Thymus (tissue), 11 donors: ENCODE measurements around the gene ARSB. TPM values are rescaled to one million over a fixed set of nuclear protein-coding genes. Genes with fewer than 3 reads are reported as not detected.

Experiments
- DNase-seq, 9 donors: peaks; one replicate each; pipeline ENCODE4 v3.0.0-alpha.2; 2013; ENCODE audit warnings: low spot score in 9 of 9, low read depth in 6 of 9, missing footprints in 1 of 9
- H3K27ac ChIP-seq, 2 donors: one replicate each; pipeline ENCODE4 v1.5.1; 2013; ENCODE audit warnings: control low read depth in 1 of 2, low read depth in 1 of 2, low read length in 1 of 2, mild to moderate bottlenecking in 1 of 2, moderate library complexity in 1 of 2
- H3K27me3 ChIP-seq, 2 donors: one replicate each; pipeline ENCODE4 v1.5.1; 2013; ENCODE audit warnings: low read length in 1 of 2; ENCODE audit not compliant: control insufficient read depth in 2 of 2, insufficient read depth in 1 of 2
- H3K36me3 ChIP-seq, 2 donors: one replicate each; pipeline ENCODE4 v1.5.1; 2013; ENCODE audit warnings: low read length in 1 of 2, mild to moderate bottlenecking in 1 of 2, moderate library complexity in 1 of 2; ENCODE audit not compliant: control insufficient read depth in 2 of 2, insufficient read depth in 2 of 2
- H3K4me1 ChIP-seq, 2 donors: one replicate each; pipeline ENCODE4 v1.5.1; 2013; ENCODE audit warnings: low read length in 2 of 2; ENCODE audit not compliant: control insufficient read depth in 2 of 2, insufficient read depth in 2 of 2
- H3K4me3 ChIP-seq, 2 donors: one replicate each; pipeline ENCODE4 v1.5.1; 2013; ENCODE audit warnings: low read length in 2 of 2, control low read depth in 1 of 2, mild to moderate bottlenecking in 1 of 2
- H3K9me3 ChIP-seq, 2 donors: one replicate each; pipeline ENCODE4 v1.5.1; 2013; ENCODE audit warnings: low read length in 1 of 2, mild to moderate bottlenecking in 1 of 2; ENCODE audit not compliant: control insufficient read depth in 2 of 2, insufficient read depth in 1 of 2
- WGBS: extraction: QIAGEN DNeasy Blood & Tissue Kit; methylation state at CpG from one replicate; pipeline ENCODE4 v1.1.7; 2013; 5-methylcytosine and 5-hydroxymethylcytosine counted together
- polyA plus RNA-seq: library from polyadenylated mRNA; stranded (reverse); fragments of 200-250 nt; gene quantifications from one replicate; pipeline ENCODE4 v1.2.3, GENCODE V29; 2013
- total RNA-seq: library from RNA; stranded (reverse); fragments of 120-200 nt; gene quantifications from one replicate; pipeline ENCODE4 v1.2.4, GENCODE V29; 2013
- donor health status: healthy.

Gene ARSB
- total and polyA plus RNA-seq, 2 donors, result 2.4 to 4.4 TPM

DNA sequence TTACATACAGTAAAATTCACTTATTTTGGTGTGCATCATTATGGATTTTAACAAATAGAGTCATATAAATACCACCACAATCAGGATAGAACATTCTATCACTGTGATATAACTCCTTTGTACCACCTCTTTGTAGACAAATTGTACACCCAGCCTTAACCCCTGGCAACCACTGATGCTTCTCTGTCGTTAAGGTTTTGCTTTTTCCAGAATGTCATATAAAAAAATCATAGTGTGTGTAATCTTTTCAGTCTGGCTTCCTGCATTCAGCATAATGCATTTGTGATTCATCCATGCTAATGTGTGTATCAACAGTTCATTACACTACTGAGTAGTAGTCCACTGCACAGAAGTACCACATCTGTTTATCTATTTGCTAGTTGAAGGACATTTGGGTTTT lies 81.2 kb downstream of the ARSB start:
- DNase-seq, result no peak

DNA sequence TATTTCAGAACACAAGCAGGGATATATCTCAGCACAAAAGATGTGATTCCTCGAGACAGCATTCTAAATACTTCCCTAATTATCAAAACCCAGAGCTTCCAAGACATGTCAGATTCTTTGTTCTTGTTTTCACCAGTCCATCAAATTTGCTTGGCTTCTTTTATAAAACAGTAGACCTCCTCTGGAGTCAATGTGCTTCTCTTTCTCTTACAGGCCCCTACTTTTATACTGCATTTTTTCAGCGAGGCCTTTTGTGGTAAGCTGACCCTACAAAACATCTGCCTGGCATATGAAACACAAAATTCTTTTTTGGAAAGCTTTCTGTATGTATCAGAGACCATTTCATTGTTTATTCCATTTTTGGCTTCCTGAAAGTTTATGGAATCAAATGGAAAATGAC lies 81.8 kb downstream of the ARSB start:
- Histone ChIP-seq H3K4me3 (no peak overlapping the region), H3K27ac (no peak overlapping the region), H3K27me3 (no peaks in the 10 kb centered on the region), H3K36me3 (no peaks in the 10 kb centered on the region), H3K4me1 (peaks cover 28 to 30% of the 10 kb centered on the region in 2 donors), H3K9me3 (no peaks in the 10 kb centered on the region)
- no peak for DNase-seq
- WGBS, result 93% methylated on average over 2 of the region's 2 CpGs

More for the DNA sequence above, 81.2 kb downstream of the ARSB start:
- no peaks in the 10 kb centered on the region for H3K27me3 ChIP-seq
- H3K36me3 ChIP-seq, result no peaks in the 10 kb centered on the region
- 81% methylated on average over 1 of the region's 1 CpG for whole genome bisulfite sequencing
- no peak overlapping the region for H3K27ac ChIP-seq
- peaks cover 33 to 35% of the 10 kb centered on the region in 2 donors for H3K4me1 ChIP-seq
- H3K4me3 ChIP-seq, result no peak overlapping the region
- no peaks in the 10 kb centered on the region for H3K9me3 ChIP-seq

DNA sequence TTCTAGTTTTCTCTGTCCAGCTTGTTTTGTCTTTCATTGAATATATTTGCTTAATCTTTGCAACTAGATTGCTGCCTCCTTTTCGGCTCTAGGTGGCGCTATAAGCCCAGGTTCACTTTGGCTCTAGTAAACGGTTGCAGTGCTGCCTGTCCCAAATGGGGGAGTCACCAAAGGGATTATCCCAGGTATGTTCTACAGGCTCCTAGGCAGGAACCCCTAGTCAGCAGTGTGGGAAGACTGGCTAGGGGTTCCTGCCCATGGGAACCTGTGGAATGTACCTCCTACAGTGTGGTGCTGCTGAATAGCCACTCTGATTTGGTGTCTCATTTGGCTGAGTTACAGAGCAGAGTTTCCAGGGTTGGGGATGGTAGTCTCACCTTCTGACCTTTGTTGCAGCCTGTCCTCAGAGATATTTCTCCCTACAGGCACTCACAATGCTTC lies 85.2 kb downstream of the ARSB start:
- no peaks in the 10 kb centered on the region for H3K27me3 ChIP-seq
- no peak overlapping the region for H3K4me3 ChIP-seq
- peaks cover 3 to 9% of the 10 kb centered on the region in 2 donors for H3K4me1 ChIP-seq
- H3K27ac ChIP-seq, result no peak overlapping the region
- H3K36me3 ChIP-seq, result no peaks in the 10 kb centered on the region
- 49% methylated on average over 3 of the region's 3 CpGs for WGBS
- no peaks in the 10 kb centered on the region for H3K9me3 ChIP-seq
- DNase-seq, result peak in 2 of 9 donors; percentile 48 to 56

DNA sequence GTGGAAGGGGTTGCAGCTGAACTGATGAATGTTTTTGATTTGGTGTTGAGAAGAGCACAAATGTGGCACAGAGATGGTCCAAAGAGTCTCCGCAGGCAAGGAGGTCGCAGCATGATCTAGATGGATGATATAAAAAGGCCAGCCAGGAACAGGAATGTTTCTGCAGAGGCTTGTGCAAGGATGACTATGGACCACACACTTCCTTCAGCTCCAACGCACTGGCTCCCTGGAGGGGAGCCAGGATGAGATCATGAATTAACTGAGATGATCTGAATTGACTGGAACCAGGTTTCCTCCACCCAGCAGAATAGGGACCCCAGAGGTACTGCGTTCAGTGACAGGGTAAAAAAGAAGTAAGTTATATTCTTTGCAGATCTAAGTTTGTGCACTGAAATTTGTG lies 89.0 kb downstream of the ARSB start:
- no peak for DNase-seq
- Histone ChIP-seq H3K4me3 (no peak overlapping the region), H3K27ac (no peak overlapping the region), H3K4me1 (peaks cover 9 to 23% of the 10 kb centered on the region in 2 donors), H3K9me3 (peaks cover 0 to 3% of the 10 kb centered on the region in 2 donors), H3K36me3 (no peaks in the 10 kb centered on the region), H3K27me3 (no peaks in the 10 kb centered on the region)
- 92% methylated on average over 4 of the region's 4 CpGs for WGBS

DNA sequence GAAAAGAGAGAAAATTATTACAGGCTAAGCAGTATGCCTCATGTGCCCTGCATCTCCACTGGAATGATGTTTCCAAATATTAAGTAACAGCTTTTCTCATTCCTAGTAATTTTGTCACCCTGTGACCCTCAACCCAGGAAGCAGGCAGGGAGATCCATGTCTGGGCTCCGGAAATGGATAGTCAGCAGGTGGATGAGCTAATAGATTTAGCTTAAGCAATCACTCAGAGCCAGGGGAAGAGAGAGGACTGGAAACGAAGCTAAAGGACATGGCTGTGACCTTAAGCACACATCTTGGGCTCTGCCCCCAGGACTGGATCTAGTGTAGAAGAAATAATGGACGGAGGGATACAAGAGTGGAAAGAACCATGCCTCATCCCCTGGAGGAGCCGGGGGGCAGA lies 89.5 kb downstream of the ARSB start:
- Histone ChIP-seq H3K36me3 (no peaks in the 10 kb centered on the region), H3K27ac (no peak overlapping the region), H3K4me1 (peaks cover 10 to 28% of the 10 kb centered on the region in 2 donors), H3K4me3 (no peak overlapping the region), H3K9me3 (peaks cover 0 to 3% of the 10 kb centered on the region in 2 donors), H3K27me3 (no peaks in the 10 kb centered on the region)
- no peak for DNase-seq
- 96% methylated on average over 4 of the region's 4 CpGs for WGBS

DNA sequence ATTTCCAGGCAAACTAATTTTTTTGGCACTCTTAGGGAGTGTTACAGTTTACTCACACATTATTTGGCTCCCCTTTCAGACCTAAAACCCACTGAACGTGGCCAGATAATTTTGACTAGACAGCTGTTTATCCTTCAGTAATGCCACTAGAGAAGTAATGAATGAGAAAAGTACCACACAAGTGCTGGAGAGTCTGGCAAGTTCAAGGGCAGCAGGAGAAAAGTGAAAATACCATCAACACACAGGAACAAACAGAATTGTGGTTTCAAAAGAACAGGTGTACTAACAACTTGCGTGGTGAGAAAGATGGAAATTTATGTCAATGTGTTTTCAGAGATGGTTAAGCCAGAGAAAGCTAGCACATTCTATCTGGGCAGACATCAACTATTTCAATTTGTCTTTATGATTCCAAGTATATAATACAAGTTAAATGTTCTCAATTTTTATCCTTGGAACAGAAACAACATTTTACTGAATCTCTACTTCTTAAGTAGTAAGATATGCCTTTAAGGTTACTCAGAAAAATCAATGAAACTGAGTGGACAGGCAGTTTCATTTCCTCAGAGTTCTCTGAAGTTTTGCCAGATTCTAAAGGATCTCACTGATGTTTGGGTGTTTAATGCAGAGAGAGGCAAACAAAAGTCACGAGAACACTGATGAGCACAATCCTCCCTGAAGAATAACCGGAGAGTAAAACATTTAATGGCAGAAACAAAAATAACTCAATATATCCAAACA lies 91.0 kb downstream of the ARSB start:
- Histone ChIP-seq H3K9me3 (peaks cover 0 to 3% of the 10 kb centered on the region in 2 donors), H3K27ac (peak overlapping the region; percentile 52 to 88), H3K27me3 (no peaks in the 10 kb centered on the region), H3K36me3 (no peaks in the 10 kb centered on the region), H3K4me3 (no peak overlapping the region), H3K4me1 (peaks cover 15 to 34% of the 10 kb centered on the region in 2 donors)
- WGBS, result 41% methylated on average over 4 of the region's 4 CpGs
- peak in 3 of 9 donors; percentile 57 to 84 (median 60) for DNase-seq

DNA sequence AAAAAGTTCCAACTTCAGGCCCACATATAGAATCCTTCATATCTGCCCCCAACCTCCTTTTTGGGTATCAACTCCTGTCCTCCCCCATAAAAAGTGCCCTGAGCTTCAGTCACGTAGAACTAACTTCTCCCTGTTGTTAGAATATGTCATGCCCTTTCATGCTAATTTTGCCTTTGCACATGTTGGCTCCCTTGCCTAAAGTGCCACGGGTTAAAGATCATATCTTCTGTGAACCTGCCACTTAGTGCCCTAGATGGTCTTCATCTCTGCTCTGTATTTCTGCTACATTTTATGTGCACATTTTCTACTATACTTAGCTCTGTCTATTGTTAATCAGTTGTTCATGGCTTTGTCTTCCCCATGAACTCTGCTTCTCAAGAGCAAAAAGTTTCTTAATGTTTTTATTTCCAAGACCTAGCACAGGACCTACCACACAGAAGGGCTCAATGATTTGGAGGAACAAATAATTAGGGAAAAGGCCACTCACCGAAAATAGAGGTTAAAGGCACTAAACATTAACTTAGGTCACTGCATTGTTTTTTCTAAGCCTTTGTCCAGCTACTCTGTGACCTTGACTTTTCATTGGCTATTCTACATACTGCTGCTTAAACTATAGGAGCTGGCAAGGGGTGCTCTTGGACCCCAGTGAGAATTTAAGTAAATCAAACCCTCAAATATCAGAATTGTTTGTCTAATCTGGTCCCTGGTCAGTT lies 94.3 kb downstream of the ARSB start:
- Histone ChIP-seq H3K36me3 (no peaks in the 10 kb centered on the region), H3K9me3 (peaks cover 0 to 3% of the 10 kb centered on the region in 2 donors), H3K4me3 (no peak overlapping the region), H3K27me3 (no peaks in the 10 kb centered on the region), H3K4me1 (peaks cover 18 to 43% of the 10 kb centered on the region in 2 donors), H3K27ac (peak overlapping the region in 1 of 2 donors; percentile 45)
- 55% methylated on average over 3 of the region's 3 CpGs for WGBS
- peak in 2 of 9 donors; percentile 36 to 62 for DNase-seq

DNA sequence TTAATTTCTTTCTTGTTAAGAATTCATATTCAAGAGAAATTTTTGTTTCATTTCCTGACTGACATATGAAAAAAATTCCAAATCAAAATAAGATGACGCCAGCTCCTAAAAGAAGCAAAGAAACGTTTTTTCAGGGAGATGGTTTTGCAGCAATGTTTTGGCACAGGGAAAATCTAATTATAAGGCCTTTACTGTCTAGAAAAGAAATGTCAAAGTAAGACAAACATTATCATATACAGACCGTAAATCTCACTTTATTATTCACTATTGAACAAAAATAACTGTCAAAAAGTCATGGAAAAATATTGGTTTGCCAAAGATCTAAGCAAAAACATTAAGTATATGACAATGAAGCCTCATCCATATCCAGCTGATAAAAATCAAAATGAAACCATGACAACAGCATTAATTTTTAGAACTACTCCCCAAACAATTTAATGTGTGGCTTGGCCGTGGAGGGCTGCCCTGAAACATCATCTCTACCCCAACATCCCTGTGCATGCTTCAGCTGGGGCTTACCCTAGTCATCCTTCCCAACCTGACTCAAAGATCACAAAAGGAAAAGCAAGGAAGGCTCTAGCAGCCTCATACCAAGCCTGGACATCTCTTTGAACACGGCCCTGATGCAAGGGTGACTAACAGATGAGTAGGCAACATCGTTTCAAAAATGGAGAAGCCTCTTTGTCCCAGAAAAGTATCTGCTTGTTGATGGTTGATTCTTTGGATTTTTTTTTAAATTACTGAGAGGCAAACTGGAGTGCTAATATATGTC lies 95.6 kb downstream of the ARSB start:
- H3K4me3 ChIP-seq, result no peak overlapping the region
- peaks cover 13 to 34% of the 10 kb centered on the region in 2 donors for H3K4me1 ChIP-seq
- H3K27ac ChIP-seq, result no peak overlapping the region
- 96% methylated on average over 6 of the region's 6 CpGs for WGBS
- H3K27me3 ChIP-seq, result no peaks in the 10 kb centered on the region
- H3K9me3 ChIP-seq, result peaks cover 0 to 3% of the 10 kb centered on the region in 2 donors
- H3K36me3 ChIP-seq, result no peaks in the 10 kb centered on the region
- no peak for DNase-seq
